Stimulated activated CD4-positive, alpha-beta T cell treated with anti-CD3 and anti-CD28 coated beads, Interleukin-12 subunit alpha, Interleukin-12 subunit beta, amount 100 ng/mL, for 48 hours (primary cell): Measurements from ENCODE around the gene NOL4L.
"Not testable (repeated sequence)": the region's sequence is repeated elsewhere in the genome, so short reads cannot be mapped to it uniquely, and the experiment has no call there.

ENCODE experiments used
- DNase-seq, 3 donors: peaks; one replicate each; pipeline ENCODE4 v3.0.0-alpha.2; 2020; ENCODE audit warnings: low read depth in 2 of 3, low spot score in 1 of 3

NOL4L gene

GRCh38 chr20:32596681-32597252, 11.6 kb upstream of the NOL4L start:
- no peak for DNase-seq

GRCh38 chr20:32595143-32595542, 10.0 kb upstream of the NOL4L start:
- no peak for DNase-seq

- DNase-seq = not testable (repeated sequence)
Observed at GRCh38 chr20:32594669-32595068, 9.5 kb upstream of the NOL4L start.

- DNase-seq = no peak
Observed at GRCh38 chr20:32594204-32594603, 9.1 kb upstream of the NOL4L start.

GRCh38 chr20:32592616-32593015, 7.5 kb upstream of the NOL4L start:
- not testable (repeated sequence) for DNase-seq

- DNase-seq = no peak
Observed at GRCh38 chr20:32592022-32592421, 6.9 kb upstream of the NOL4L start.

- no peak for DNase-seq
Observed at GRCh38 chr20:32589769-32590168, 4.6 kb upstream of the NOL4L start.

GRCh38 chr20:32589256-32589655, 4.1 kb upstream of the NOL4L start:
- no peak for DNase-seq

- no peak for DNase-seq
Observed at GRCh38 chr20:32588040-32588439, 2.9 kb upstream of the NOL4L start.

GRCh38 chr20:32586291-32586690, 1.2 kb upstream of the NOL4L start:
- DNase-seq = no peak

- no peak for DNase-seq
Observed at GRCh38 chr20:32585586-32586127, 524 bp upstream of the NOL4L start.

GRCh38 chr20:32583581-32584070, 1.5 kb downstream of the NOL4L start:
- no peak for DNase-seq

- DNase-seq = no peak
Observed at GRCh38 chr20:32582659-32583580, 2.2 kb downstream of the NOL4L start.

GRCh38 chr20:32581839-32582658, 3.1 kb downstream of the NOL4L start:
- no peak for DNase-seq

GRCh38 chr20:32580970-32581838, 3.9 kb downstream of the NOL4L start:
- DNase-seq = no peak

- no peak for DNase-seq
Observed at GRCh38 chr20:32580219-32580969, 4.7 kb downstream of the NOL4L start.

- no peak for DNase-seq
Observed at GRCh38 chr20:32578840-32579390, 6.2 kb downstream of the NOL4L start.

GRCh38 chr20:32578062-32578461, 7.1 kb downstream of the NOL4L start:
- not testable (repeated sequence) for DNase-seq

GRCh38 chr20:32577657-32578056, 7.5 kb downstream of the NOL4L start:
- no peak for DNase-seq
